Caki2 (cell line): ENCODE measurements around the gene CD200R1L. TPM values are rescaled to one million over a fixed set of nuclear protein-coding genes. Genes with fewer than 3 reads are reported as not detected.

ENCODE experiments used
- DNase-seq: peaks from one replicate; pipeline ENCODE4 v3.0.0-alpha.2; 2015; ENCODE audit warnings: low read depth
- in situ Hi-C: cut with HindIII; loops from 2 replicates; pipeline ENCODE4 v1.10.0; 2016; ENCODE audit warnings: low sequenced_read_pairs, low pct_unique_long_range_greater_than_20kb, mixed read lengths
- total RNA-seq: library from RNA; depleted of rRNA; stranded (reverse); fragments of >200 nt; shearing (Covaris generic); gene quantifications from 2 replicates; pipeline ENCODE4 v1.2.3, GENCODE V29; 2014; ENCODE audit warnings: low replicate concordance

Gene CD200R1L
- total RNA-seq, 1 experiment from 2014 or later = not detected

DNA sequence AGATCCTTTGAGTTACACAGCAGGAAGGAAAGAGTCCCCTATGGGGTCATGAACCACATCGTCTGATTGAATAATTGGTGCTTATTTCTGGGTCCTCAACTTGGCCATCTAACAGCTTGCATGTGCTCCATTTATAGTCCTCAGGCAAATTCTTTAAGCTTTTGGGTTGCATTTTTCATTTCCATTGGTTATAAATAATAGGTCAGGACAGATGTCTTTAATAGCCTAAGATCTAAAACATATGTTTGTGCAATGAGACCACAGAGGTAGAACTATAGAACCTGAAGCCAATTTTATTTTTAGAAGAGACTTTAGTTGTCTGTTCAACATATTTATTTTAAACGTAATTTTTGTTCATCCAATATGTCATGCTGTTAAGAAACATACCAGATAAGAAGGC is 43.2 kb downstream of the CD200R1L start:
- no peak for DNase-seq
- in situ Hi-C loops = no loop called here

DNA sequence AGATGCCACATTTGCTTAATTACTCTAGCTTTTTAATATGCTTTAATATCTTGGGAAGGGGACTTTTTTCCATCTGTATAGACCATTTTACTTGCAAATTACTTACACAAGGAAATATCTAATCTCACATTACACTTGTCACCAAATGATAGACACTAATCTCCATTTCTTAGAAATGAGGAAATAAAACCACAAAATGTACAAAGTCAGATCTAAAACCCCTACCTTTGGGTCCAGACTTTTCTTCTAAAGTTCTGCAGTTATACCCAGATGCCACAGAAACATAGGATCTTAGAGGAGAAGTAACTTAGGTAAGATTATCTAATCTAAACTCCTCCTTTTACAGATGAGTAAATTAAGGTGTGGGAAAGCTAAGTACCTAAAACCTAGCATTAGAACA is 44.3 kb downstream of the CD200R1L start:
- DNase-seq = no peak
- in situ Hi-C loops = no loop called here

DNA sequence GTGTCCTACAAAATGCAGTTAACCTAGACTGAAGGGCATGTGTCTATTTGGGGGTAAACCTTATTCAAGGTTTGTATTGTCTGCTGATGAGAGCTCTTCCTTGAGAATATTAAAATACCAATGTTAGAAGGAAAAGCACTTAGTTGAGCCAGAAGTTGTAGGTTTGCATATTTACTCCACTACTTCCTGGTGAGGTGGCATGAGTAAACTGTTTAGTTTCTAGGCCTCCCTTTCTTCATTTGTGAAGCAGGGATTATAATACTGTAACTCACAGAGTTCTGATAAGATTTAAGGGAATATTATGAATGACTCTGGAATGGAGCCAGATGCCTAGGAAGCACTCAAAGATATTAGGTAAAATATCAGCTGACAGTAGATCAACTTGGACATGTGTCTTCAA is 46.7 kb downstream of the CD200R1L start:
- in situ Hi-C loops = no loop called here

DNA sequence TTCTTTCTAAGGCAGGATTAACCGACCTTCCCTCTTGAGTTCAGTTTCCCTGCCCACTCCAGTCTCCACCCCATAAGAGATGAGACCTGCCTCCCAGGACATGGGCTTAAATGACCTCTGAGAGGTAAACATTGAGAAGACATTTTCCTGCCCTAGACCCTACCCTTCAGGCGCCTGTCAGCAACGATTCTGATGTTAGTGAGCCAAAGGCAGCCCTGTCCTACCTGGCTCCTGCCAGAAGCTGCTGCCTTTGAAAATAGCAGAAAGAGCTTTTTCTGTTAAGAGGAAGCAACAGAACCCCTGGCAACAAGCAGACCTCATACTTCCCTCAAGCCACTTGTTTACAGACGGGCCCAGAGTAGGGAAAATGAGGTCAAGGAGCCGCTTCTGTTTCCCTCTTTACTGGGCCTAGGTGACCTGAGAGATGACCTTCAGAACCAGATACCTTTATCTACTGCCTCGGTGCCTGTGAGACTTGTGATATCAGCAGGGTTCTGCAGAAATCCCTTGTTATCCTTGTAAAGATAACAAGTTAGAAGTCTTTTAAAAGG is 52.0 kb downstream of the CD200R1L start:
- DNase-seq = no peak
- in situ Hi-C loops = no loop called here

More for the DNA sequence above, 46.7 kb downstream of the CD200R1L start:
- no peak for DNase-seq

DNA sequence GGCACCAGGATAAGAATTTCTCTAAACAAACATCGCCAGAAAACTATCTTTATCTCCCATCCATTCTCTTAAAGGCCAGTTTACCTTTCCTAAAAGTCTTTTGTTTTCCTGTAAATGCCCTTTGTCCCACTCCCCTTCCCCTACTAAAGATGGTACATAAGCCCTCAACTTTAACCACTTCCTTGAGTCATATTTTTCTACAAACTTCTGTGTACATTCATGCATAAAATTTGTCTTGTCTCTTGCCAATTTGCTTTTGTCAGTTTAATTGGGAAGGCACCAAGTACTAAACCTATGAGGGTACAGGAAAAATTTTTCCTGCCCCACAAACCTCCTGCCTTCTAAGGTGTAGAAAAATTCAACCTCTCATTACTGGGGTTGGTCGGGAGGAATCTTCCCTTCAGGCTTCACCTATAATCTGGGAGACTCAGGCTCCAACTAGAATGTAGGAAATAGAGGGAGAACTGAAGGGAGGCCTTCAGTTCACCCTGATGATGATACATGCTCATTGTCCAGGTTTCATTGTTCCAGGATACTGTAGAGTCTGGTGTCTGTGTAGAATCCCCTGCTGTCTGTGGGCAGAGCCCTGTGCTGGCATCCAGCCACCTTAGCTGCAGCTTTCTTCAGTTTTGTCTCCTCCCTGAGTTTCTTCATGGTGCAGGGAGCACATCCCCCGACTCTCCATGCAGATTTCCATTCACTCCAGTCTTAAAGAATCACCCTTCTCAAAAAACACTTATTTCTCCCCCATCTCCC is 53.2 kb downstream of the CD200R1L start:
- DNase-seq = no peak
- in situ Hi-C loops = no loop called here

DNA sequence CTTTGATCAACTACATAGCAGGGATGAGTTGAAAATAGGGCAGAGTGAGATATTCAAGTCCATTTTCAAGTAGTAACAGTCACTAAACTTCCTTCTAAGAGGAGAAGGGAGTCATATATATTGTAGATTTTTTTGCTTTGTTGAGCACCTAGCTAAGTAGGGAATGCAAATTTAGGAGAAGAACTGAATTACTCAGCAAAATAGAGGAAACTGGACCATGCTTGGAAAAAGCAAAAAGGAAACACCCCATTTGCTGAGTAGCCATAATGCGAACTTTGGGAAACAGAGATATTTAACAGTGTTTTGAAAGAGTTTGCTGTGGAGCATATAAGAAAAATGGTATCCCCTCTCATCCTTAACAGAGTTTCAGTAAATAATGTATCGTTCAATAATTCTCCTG is 54.9 kb downstream of the CD200R1L start:
- DNase-seq = no peak
- in situ Hi-C loops = no loop called here

DNA sequence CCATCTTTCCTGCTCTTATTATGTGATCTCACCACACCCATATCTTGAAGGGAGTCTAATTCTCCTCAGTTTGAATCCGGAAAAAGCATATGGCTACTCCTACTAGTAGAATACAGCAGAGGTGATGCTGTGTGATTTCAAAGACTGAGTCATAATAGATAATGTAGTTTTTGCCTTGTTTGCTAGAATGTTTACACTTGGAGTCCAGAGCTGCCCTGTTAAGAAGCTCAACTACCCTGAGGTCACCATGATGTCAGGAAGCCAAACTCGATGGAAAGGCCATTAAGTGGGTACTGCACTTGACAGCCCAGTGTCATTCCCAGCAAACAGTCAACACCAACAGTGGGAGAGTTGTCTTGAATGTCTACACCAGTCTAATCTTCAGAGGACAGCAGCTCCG is 56.9 kb downstream of the CD200R1L start:
- no peak for DNase-seq
- in situ Hi-C loops = no loop called here

DNA sequence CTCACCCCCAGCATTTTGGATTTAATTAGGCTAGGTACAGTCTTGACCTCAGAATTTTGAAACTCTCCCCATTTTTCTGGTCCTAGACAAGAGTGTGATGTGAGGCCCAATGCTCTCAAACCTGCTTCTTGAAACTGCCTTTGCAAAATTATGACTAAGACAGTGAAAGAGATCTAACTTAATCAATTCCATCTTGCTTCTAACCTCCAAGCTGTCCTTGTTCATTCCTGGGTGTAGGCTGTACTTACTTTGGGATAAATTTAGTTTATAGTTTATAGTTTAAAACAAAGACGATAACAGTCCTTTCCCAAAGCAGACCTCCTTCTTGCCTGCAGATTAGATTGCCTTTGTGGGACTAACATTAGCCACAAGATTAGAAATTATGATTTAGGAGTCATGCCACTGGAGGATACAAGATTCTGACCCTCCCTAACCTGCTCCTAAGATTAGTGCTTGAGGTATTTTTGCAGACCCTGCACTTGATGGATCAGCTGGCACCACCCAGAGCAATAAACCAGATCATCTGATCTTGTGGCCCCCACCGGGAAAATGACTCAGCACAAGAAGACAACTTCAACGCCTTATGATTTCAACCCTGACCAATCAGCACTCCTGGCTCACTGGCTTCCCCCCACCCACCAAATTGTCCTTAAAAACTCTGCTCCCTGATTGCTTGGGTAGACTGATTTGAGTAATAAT is 59.6 kb downstream of the CD200R1L start:
- in situ Hi-C loops = no loop called here
- DNase-seq = no peak

DNA sequence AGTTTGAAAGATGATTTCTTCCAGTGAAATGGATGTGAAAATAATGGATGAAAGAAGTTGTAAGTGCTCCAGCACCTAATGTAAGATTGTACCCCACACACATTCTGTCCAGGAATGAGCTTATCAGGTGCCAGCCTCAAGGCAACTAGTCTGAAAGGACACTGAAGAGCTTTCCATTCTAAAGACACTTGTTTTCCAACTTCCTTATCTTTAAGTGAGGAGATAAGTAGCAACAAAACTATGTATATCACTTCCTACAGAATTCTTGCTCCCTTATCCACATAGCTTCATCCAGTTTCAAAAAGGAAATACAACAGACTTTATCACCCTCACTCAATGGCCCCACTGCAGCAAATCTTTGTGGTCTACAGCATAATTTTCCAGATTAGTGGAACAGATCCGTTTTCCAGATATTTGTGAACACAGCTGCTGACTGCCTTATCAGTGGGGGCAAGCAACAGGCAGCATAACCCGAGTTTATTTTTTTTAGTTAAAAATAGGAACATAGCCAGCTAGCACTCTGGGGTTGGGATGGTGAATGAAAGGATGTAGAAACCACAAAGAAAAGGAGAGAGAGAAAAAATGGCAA is 60.6 kb downstream of the CD200R1L start:
- DNase-seq = no peak
- in situ Hi-C loops = no loop called here

DNA sequence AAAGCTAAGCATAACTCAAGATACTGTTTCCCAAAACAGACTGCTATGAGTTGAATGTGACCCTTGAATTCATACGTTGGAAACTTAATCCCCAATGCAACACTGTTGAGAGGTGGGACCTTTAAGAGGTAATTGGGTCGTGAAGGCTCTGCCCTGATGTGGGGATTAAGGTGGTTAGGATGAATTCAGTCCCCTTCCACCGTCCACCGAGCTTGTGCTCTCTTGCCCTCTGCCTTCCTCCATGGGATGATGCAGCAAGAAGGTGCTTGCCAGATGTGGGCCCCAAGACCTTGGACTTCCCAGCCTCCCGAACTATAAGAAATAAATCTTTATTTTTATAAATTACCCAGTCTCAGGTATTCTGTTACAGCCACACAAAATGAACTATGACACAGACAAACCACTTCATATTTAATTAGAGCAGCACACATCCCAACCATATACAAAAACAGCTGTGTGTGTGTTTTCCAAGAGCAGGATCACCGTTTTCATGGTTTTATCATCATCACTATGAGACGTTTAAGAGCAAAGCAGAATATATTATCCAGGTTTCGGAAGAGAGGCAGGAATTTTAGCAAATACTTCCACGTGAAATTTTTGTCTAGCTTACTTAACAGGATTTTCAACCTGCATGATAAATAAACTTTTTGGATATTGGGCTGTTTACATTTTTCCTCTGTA is 61.2 kb downstream of the CD200R1L start:
- DNase-seq = no peak
- in situ Hi-C loops = no loop called here

DNA sequence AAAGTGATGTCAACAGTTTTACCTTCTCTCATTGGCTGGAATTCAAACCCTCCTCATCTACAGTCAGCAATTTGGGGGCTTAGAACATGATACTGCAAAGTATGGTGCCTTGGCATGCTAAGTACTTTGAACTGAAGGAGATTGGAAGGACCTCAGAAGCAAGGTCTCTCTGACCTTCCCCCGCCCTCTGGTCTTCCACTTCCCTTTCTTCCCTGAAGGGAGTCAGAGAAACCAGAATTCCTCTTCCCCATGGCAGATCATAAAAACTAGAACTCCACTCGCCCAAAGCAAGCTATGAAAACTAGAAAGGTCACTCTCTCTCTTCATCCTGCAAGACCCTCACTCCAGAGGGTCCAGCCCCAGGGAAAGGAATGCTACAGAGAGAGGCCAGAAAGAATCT is 64.2 kb downstream of the CD200R1L start:
- no peak for DNase-seq
- in situ Hi-C loops = no loop called here

DNA sequence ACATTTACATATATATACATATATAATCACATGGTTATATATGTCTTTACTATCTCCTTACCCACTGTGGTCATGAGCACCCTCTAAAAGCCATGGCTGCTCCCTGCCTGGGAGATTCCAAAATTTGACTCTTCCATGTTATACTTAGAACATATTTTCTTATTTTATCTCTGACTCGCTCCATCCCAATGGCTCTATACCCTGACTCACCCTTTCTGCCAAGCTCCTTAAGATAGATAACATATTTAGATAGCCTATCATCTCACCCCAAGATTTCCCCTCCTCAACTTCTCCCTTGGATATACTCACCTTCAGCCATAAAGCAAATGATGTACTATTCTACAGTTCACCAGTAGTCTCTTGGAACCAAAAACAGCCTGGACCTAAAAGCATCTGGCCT is 65.1 kb downstream of the CD200R1L start:
- no peak for DNase-seq
- in situ Hi-C loops = no loop called here

DNA sequence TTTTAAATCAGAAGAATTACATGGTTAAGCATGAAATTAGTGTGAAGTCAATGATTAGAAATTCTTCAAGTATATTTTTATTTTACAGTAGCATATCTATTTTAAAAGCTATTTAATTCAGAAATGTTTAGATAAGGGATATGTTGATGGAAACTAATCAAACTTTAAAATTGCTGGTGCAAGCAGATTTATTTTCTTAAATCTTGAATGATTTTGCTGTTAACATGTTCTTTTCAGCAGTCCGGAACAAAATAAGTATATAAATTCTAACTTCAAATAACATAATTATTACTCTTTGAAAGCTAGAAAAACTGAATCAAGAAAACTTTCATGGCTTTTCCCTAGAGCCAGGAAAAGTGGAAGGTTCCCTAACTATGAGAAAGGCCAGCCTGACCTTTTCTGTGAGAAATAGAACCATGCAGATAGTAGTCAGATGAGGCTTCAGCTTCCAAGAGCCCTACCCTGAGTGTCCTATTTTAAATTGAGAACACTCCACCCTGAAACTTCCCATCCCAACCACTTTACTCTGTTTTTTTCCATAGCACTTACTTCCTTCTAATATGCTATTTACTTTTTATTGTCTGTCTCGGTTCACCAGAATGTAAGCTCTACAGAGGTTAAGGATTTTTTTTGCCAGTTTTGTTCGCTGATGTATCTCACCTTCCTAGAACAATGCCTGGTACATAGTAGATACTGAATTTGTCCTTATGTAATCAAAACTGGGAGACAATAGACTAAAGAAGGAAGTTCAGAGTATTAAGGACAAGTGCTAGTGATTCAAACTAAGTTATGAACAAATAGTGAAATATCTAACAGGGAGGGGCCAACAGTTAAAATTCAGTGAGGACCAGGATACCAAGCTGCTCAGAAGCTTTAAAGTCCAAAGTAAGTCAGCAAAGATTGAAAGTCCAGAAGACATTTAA is 66.8 kb downstream of the CD200R1L start:
- in situ Hi-C loops = no loop called here
- DNase-seq = no peak

DNA sequence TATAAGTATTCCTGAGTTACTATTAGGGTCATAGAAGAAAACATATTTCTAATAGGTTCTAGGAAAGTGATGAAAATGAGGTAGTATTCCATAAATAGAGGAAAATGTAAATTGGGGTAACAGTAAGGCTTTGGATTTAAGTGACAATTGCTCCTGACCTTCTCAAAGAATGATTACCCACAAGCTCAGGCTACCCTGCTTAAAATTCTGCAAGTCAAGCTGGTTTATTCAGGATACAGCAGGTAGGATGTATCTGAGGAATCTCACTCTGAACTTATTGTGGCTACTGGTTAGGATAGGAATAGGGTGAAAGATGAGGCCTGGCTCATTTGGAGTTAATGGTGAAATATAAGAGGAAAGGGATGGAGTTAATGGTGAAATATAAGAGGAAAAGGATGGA is 67.7 kb downstream of the CD200R1L start:
- DNase-seq = no peak
- in situ Hi-C loops = no loop called here

DNA sequence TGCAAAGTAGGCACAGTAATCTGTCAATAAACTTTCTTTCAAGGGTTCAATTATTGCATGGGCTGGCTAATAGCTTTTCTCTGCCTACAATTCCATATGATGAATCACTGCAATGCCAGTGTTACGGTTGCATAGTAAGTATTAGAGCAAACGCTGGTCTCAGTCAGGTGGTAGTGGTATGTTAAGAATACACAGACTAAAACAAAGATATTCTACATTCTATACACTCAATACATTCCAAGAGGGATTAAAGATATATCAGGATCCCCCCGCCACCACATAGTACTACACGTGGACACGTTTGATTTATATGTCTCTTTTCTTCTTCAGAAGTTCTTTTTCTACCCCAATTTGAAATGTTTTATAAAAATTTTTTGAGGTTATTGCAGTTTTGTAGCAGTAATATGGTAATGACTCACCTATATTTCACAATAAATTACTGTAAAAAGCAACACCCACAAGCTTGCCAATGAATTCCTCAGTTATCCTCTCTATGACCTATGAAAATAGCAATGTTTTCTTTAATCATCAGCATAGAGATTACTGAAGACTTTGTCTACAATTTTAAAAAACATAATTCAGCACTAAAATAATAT is 68.2 kb downstream of the CD200R1L start:
- in situ Hi-C loops = no loop called here
- no peak for DNase-seq

DNA sequence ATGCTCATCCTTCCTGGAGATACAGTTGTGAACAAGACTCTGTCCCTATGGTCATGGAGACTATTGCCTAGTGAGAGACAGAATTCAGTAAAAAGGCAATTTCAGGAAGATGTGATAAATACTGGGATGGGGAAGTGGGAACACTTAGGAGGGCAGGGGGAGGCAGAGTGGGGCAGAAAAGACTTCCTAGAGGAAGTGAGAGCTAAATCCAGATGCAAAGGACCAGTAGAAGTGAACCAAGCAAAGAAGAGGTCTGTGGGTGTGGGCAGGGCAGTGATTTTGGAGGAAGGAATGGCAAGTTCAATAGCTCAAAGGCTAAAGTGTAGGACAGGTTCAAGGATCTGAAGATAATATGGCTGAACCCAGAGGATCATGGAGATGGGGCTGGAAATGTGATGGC is 68.9 kb downstream of the CD200R1L start:
- DNase-seq = no peak
- in situ Hi-C loops = no loop called here

DNA sequence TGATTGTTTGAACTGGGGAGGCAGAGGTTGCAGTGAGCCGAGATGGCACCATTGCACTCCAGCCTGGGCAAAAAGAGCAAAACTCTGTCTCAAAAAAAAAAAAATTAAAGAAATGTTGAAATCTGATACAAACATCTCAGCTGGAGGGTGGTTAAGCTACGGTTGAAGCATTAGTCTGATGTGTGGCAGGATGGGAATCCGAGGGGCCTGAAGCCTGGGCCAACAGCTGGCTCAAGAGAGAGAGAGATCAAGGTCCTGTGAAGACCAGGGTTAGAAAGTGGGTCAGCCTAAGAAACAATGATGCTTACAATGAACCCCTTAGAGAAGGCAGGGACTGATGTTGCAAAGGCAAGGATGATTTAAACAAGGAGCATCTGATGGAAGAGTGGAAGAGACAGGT is 69.8 kb downstream of the CD200R1L start:
- in situ Hi-C loops = no loop called here
- DNase-seq = no peak
